GM18499 (cell line): ENCODE results near the gene FST.
A peak's percentile ranks its signal among the peaks of the same experiment; 100 is the strongest.

ENCODE experiments used
- ATAC-seq: cut with Tn5 transposase; IDR thresholded peaks from one replicate; pipeline ENCODE4 v1.9.1; 2021; ENCODE audit warnings: moderate number of reproducible peaks; ENCODE audit not compliant: insufficient read depth, unreplicated experiment

FST gene

GRCh38 chr5:53472720-53473510, 7.5 kb upstream of the FST start:
- no peak for ATAC-seq

GRCh38 chr5:53473633-53474032, 6.8 kb upstream of the FST start:
- no peak for ATAC-seq

- no peak for ATAC-seq
These were observed 5.1 kb upstream of the FST start for GRCh38 chr5:53475320-53475719.

GRCh38 chr5:53476019-53476418, 4.4 kb upstream of the FST start:
- no peak for ATAC-seq

GRCh38 chr5:53476531-53477480, 3.6 kb upstream of the FST start:
- no peak for ATAC-seq

- ATAC-seq: no peak
These were observed 1.9 kb upstream of the FST start for GRCh38 chr5:53478411-53479044.

GRCh38 chr5:53479045-53479589, 1.3 kb upstream of the FST start:
- no peak for ATAC-seq

GRCh38 chr5:53479590-53480415, 626 bp upstream of the FST start:
- no peak for ATAC-seq

- no peak for ATAC-seq
These were observed 894 bp downstream of the FST start for GRCh38 chr5:53481159-53481886.

- ATAC-seq: peak; percentile 40
These were observed 1.7 kb downstream of the FST start for GRCh38 chr5:53481887-53482716.

- ATAC-seq: no peak
These were observed 2.5 kb downstream of the FST start for GRCh38 chr5:53482717-53483638.

- ATAC-seq: no peak
These were observed 7.0 kb downstream of the FST start for GRCh38 chr5:53487436-53487835.

- no peak for ATAC-seq
These were observed 7.8 kb downstream of the FST start for GRCh38 chr5:53488195-53488722.

- ATAC-seq: no peak
These were observed 10.3 kb downstream of the FST start for GRCh38 chr5:53490747-53491146.

- ATAC-seq: no peak
These were observed 20.6 kb downstream of the FST start for GRCh38 chr5:53501054-53501453.

- no peak for ATAC-seq
These were observed 23.3 kb downstream of the FST start for GRCh38 chr5:53503562-53504218.
